GM21529 (cell line): ENCODE data around the gene USH1C.

Experiments used
- ATAC-seq: cut with Tn5 transposase; IDR thresholded peaks from one replicate; pipeline ENCODE4 v1.9.1; 2021; ENCODE audit not compliant: unreplicated experiment

The USH1C gene

DNA sequence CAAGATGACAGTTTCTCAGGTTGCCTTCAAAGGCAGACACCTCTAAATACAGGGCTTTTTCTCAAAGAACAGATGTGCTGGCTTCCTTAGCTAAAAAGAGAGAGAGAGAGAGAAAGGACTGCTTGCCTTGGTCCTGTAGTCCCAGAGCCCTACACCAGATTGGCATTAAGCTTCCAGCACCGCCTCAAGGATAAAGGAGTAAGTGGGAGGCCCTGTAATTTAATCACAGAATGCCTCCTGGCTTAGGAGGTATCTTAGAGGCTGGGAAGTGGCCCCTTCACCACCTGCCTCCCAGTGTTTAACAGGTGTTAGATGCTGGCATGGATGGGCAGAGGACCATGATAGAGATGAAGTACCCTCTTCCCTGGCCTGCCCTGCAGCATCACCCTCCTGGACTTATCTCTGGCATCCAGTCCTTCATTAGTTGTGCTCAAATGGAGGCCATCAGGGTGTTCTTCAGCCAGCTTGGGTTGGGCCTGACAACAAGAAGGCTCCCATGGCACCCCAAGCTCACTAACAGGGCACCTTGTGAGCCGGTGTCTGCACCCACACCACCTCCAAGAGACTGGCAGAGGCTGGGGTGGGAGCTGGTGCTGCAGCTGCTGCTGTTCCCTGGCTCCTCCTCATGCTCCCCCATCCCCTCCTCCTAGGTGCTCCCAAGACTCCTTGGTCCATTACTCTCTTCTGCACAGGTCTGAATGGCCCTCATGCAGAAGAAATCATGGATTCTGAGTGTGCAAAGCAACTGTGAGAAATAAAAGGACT, 100.1 kb downstream of the USH1C start:
- ATAC-seq, result no peak
